ENCODE measurements around the gene C16orf90.

DNA sequence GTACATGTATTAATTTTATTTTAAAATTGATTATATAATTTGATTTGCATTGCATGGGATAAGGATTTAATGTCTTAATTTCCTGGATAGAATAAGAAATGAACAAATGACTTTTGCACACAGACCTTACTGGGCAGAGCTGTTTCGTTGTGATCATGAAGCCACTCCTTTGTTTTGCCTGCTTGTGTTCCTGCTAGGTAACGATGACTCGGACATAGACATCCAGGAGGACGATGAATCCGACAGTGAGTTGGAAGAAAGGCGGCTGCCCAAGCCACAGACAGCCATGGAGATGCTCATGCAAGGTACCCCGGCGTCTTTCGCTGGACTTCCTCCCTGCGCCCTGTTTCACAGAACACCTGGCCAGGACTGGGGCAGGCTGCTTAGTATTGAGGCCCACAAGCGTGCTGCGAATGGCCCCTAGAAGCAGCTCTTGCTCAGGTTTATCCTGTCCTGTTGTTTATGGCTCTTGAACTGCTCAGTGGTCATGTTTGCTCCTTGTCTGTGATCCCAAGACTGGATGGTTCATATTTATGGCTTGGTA is 35.2 kb upstream of the C16orf90 start:
- TF ChIP-seq GATA2 (IDR thresholded peaks at IDR 0.05; ENCODE audit: low read depth, low read length) = no peak
- TF ChIP-seq GATA3 (IDR thresholded peaks at IDR 0.05; ENCODE audit: low read depth, low read length) = no peak

Data from SH-SY5Y (cell line).